Measurements from ENCODE around the gene FAM170B. TPM values are rescaled to one million over a fixed set of nuclear protein-coding genes. Genes with fewer than 3 reads are reported as not detected.

FAM170B gene
- total and polyA plus RNA-seq, 12 donors = not detected

DNA sequence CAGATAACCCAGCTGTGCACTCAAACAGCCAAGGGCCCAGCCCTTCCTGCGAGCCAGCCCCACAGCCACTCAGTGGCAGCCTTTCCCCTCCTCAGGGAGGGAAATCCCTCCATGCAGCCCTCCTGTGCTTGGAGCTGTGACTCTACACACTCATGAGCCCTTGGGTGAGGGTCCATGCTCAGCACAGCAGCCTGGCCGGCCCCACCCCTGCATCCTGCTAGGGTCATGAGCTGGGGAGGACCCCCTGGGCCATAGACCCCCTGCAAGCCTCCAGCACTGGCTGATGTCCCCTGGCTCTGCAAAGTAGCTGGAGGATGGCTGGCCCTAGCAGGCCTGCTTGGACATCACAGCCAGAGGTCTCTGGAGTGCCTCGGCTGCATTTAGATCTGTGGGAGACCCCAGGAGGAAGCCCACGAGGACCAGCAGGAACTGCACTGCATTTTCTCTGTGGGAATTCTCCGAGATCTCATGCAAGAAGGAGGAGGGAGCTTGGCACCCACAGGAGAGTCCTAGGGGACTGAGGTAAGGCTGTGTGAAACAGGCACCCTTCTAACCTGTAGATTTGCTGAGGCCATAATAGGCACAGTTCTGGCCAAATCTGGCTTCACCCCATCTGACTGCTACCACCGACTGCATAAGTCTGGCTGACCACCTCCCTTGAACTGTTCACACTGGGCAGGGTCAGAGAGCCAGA lies 37.0 kb upstream of the FAM170B start:
- DNase-seq (peak in 1 of 2 donors; percentile 1), ATAC-seq (peak in 1 of 8 donors; percentile 5)
- peaks cover 0 to 19% (median 0%) of the 10 kb centered on the region in 9 donors for H3K36me3 ChIP-seq
- 74 to 85% methylated on average over 6 of the region's 6 CpGs for WGBS, 2 donors
- H3K27me3 ChIP-seq = no peaks in the 10 kb centered on the region
- intact Hi-C loops (cut with DNase I) = no loop called here
- H3K4me3 ChIP-seq = no peak overlapping the region
- no peak for TF ChIP-seq CTCF (IDR thresholded peaks at IDR 0.05)
- H3K27ac ChIP-seq = no peak overlapping the region
- H3K9me3 ChIP-seq = no peaks in the 10 kb centered on the region
- peaks cover 3 to 74% (median 41%) of the 10 kb centered on the region in 9 donors for H3K4me1 ChIP-seq

DNA sequence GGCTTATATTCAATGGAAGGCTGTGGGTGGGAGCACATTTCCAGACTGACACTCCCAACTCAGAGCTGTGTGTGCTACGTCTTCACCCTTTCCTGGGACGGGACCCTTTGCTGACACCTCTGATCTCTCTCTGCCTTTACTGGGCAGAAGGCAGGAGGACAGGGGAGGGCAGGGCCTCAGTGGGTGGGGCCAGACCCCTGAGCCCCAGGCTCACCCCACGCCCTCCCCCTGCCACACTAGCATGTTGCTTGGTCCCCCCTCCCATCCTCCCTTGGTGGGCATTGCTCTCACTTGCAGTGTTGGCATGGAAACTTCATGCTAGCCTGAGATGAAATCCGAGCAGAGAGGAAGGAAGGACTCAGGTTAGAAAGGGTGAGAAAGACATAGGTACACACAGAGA lies 36.0 kb upstream of the FAM170B start:
- DNase-seq (peak in 1 of 2 donors; percentile 1), ATAC-seq (no peak)
- Histone ChIP-seq H3K9me3 (no peaks in the 10 kb centered on the region), H3K27me3 (no peaks in the 10 kb centered on the region), H3K4me3 (no peak overlapping the region), H3K27ac (no peak overlapping the region), H3K36me3 (peaks cover 0 to 29% (median 0%) of the 10 kb centered on the region in 9 donors), H3K4me1 (peaks cover 0 to 64% (median 31%) of the 10 kb centered on the region in 9 donors)
- no peak for TF ChIP-seq CTCF (IDR thresholded peaks at IDR 0.05)
- intact Hi-C loops (cut with DNase I) = loop anchor here in 3 of 10 donors (10.0 kb wide), 2 partner anchors 515 to 615 kb away; no protein-coding TSS in a partner anchor
- 92 to 95% methylated on average over 4 of the region's 4 CpGs for WGBS, 2 donors

- Histone ChIP-seq H3K9me3 (no peaks in the 10 kb centered on the region), H3K4me1 (peaks cover 0 to 61% (median 27%) of the 10 kb centered on the region in 9 donors), H3K27ac (no peak overlapping the region), H3K36me3 (peaks cover 0 to 29% (median 0%) of the 10 kb centered on the region in 9 donors), H3K4me3 (no peak overlapping the region), H3K27me3 (no peaks in the 10 kb centered on the region)
- DNase-seq = peak in 1 of 2 donors; percentile 2
- no peak for TF ChIP-seq CTCF (IDR thresholded peaks at IDR 0.05)
- WGBS, 2 donors = 91 to 94% methylated on average over 6 of the region's 6 CpGs
- intact Hi-C loops (cut with DNase I) = loop anchor here in 3 of 10 donors (10.0 kb wide), 2 partner anchors 514 to 614 kb away; no protein-coding TSS in a partner anchor
- no peak for ATAC-seq
Observed at GRCh38 chr10:49168831-49169500, 35.1 kb upstream of the FAM170B start.

GRCh38 chr10:49168171-49168540 lies 34.3 kb upstream of the FAM170B start:
- H3K27ac ChIP-seq = peak overlapping the region in 1 of 10 donors; percentile 18
- no peaks in the 10 kb centered on the region for H3K9me3 ChIP-seq
- DNase-seq = peak in 1 of 2 donors; percentile 3
- H3K4me3 ChIP-seq = no peak overlapping the region
- H3K36me3 ChIP-seq = peaks cover 0 to 34% (median 0%) of the 10 kb centered on the region in 9 donors
- TF ChIP-seq CTCF (IDR thresholded peaks at IDR 0.05) = no peak
- no peak for ATAC-seq
- no peaks in the 10 kb centered on the region for H3K27me3 ChIP-seq
- peaks cover 0 to 56% (median 26%) of the 10 kb centered on the region in 9 donors for H3K4me1 ChIP-seq
- intact Hi-C loops (cut with DNase I) = loop anchor here in 3 of 10 donors (10.0 kb wide), 2 partner anchors 513 to 613 kb away; no protein-coding TSS in a partner anchor
- WGBS, 2 donors = 88 to 89% methylated on average over 4 of the region's 4 CpGs

All from heart right ventricle (tissue), 16 donors.